K562 (cell line): ENCODE data around the gene MSX1.

ENCODE experiments used
- AFF4 ChIP-seq: sonication (generic); formaldehyde crosslinking; IDR thresholded peaks from 2 replicates; pipeline ENCODE4 v1.8.0; 2023; ENCODE audit warnings: mild to moderate bottlenecking, missing genetic modification reagents
- CREB1 ChIP-seq, 2 experiments: sonication (generic) in 1 of 2; formaldehyde crosslinking in 1 of 2; IDR thresholded peaks; 2 replicates each; pipeline versions ENCODE4 v1.6.1 to v1.8.0; 2012 to 2022; ENCODE audit warnings: inconsistent platforms in 1 of 2, mild to moderate bottlenecking in 1 of 2, missing genetic modification reagents in 1 of 2, moderate library complexity in 1 of 2
- ETV5 ChIP-seq: sonication (generic); formaldehyde crosslinking; IDR thresholded peaks from 2 replicates; pipeline ENCODE4 v1.4.0; 2020; ENCODE audit warnings: low read depth, mild to moderate bottlenecking, missing genetic modification reagents
- JUNB ChIP-seq: fragments of 450-650 bp; formaldehyde crosslinking; conservative IDR thresholded peaks from 2 replicates; pipeline ENCODE4 v1.4.0; 2020; ENCODE audit warnings: mild to moderate bottlenecking
- MAFK ChIP-seq: IDR thresholded peaks from 2 replicates; pipeline ENCODE4 v1.6.1; 2011; ENCODE audit warnings: low read length, improper control_type of control experiment
- SOX6 ChIP-seq: fragments of 450-650 bp; IDR thresholded peaks from 2 replicates; pipeline ENCODE4 v1.6.1; 2014; ENCODE audit warnings: mild to moderate bottlenecking
- SP1 ChIP-seq: sonication (generic); formaldehyde crosslinking; IDR thresholded peaks from 2 replicates; pipeline ENCODE4 v1.8.1; 2022; ENCODE audit warnings: mild to moderate bottlenecking, missing genetic modification reagents
- ZBTB12 ChIP-seq: fragments of 250-450 bp; sonication (Bioruptor Pico); IDR thresholded peaks from 2 replicates; pipeline ENCODE4 v1.4.0; 2020
- ZFP36 ChIP-seq: fragments of 150-350 bp; IDR thresholded peaks from 2 replicates; pipeline ENCODE4 v1.6.1; 2018; ENCODE audit warnings: low read length, low read depth; ENCODE audit not compliant: partially characterized antibody
- ZNF24 ChIP-seq: fragments of 450-650 bp; IDR thresholded peaks from 2 replicates; pipeline ENCODE4 v1.6.1; 2016
- ZNF707 ChIP-seq: fragments of 250-450 bp; sonication (Bioruptor Pico); conservative IDR thresholded peaks from 2 replicates; pipeline ENCODE4 v1.8.0; 2022; ENCODE audit warnings: inconsistent platforms, mild to moderate bottlenecking, moderate library complexity
- ZNF79 ChIP-seq: fragments of 250-450 bp; sonication (Bioruptor Pico); IDR thresholded peaks from 2 replicates; pipeline ENCODE4 v1.4.0; 2020; ENCODE audit warnings: low read depth, mild to moderate bottlenecking, moderate library complexity

- no peak for TF ChIP-seq ZFP36
- no peak for TF ChIP-seq AFF4
- TF ChIP-seq JUNB (CRISPR knock-in tag), result no peak
- no peak for TF ChIP-seq ZNF24
- no peak for TF ChIP-seq ZBTB12
- TF ChIP-seq ZNF79 (CRISPR knock-in tag), result no peak
- TF ChIP-seq ZNF707, result no peak
- TF ChIP-seq ETV5, result no peak
- TF ChIP-seq MAFK, result no peak
- no peak for TF ChIP-seq SOX6
- no peak for TF ChIP-seq SP1
- no peak for TF ChIP-seq CREB1 (IDR thresholded peaks at IDR 0.05)
- no peak for TF ChIP-seq CREB1 (CRISPR knock-in tag; IDR thresholded peaks at IDR 0.05)
Observed at GRCh38 chr4:4858527-4859324, 739 bp upstream of the MSX1 start.
